K562 (cell line): Measurements from ENCODE around the gene MMP15. TPM values are rescaled to one million over a fixed set of nuclear protein-coding genes. Genes with fewer than 3 reads are reported as not detected.

Experiments used
- ATAC-seq: fragments of 200-7000 bp; cut with Tn5 transposase; 3 replicates; pipeline ENCODE4 v1.9.1; 2020; ENCODE audit warnings: moderate library complexity
- BruUV-seq: library from RNA; stranded (reverse); fragments of 400-500 nt; replicated peaks from 2 replicates; lab custom pipeline; 2021; lab: Mats Ljungman, UMichigan
- CTCF ChIA-PET: fragments of 300-600 bp; formaldehyde crosslinking; extraction: SDS; loops from one replicate; lab custom pipeline; 2021; ENCODE audit warnings: low intra/inter-chr PET ratio; lab: Yijun Ruan, JAX
- POLR2A ChIA-PET: fragments of 300-600, 350-650 bp; sonication (Branson Sonifier 250); formaldehyde crosslinking; extraction: SDS; loops from one replicate; lab custom pipeline; 2021; ENCODE audit warnings: antibody characterized with exemption, inconsistent platforms; lab: Yijun Ruan, JAX
- DNase-seq, 4 experiments: peaks; one replicate each; pipeline versions ENCODE4 v3.0.0 to v3.0.0-alpha.2; 2011 to 2018; ENCODE audit warnings: low spot score in 3 of 4, mixed read lengths in 3 of 4; ENCODE audit errors: extremely low read depth in 1 of 4
- FAIRE-seq: peaks from 2 replicates; lab custom pipeline; 2011; peaks lifted over from hg19 to GRCh38; lab: Jason Lieb, UNC
- H2AFZ ChIP-seq: 2 replicates; pipeline ENCODE4 v1.6.0; 2011; ENCODE audit warnings: low read depth, low read length, control low read depth, inconsistent platforms
- H3K27ac ChIP-seq: fragments of 200-600 bp; 3 replicates; pipeline ENCODE4 v1.8.0; 2011; ENCODE audit warnings: low read depth, mild to moderate bottlenecking, control low read depth, inconsistent platforms, low read length, moderate library complexity, mixed read lengths; ENCODE audit errors: extremely low read depth
- H3K27me3 ChIP-seq, 2 experiments: fragments of 300-600 bp in 1 of 2; 2 replicates in 1 of 2; 3 replicates in 1 of 2; pipeline versions ENCODE4 v1.6.0 to v1.8.0; 2011; ENCODE audit warnings: inconsistent platforms in 2 of 2, low read length in 2 of 2, mild to moderate bottlenecking in 1 of 2, mixed read lengths in 1 of 2, moderate library complexity in 1 of 2; ENCODE audit not compliant: control insufficient read depth in 2 of 2, insufficient read depth in 2 of 2
- H3K36me3 ChIP-seq: fragments of 300-600 bp; 3 replicates; pipeline ENCODE4 v1.8.0; 2011; ENCODE audit warnings: mild to moderate bottlenecking, low read length, inconsistent platforms; ENCODE audit not compliant: control insufficient read depth, insufficient read depth
- H3K4me1 ChIP-seq, 2 experiments: fragments of 200-600 bp in 1 of 2; replicated peaks in 1 of 2; 2 replicates in 1 of 2; 3 replicates in 1 of 2; pipeline versions ENCODE4 v1.5.1 to v1.8.0; 2011; ENCODE audit warnings: inconsistent platforms in 2 of 2, low read length in 2 of 2, mild to moderate bottlenecking in 1 of 2, mixed read lengths in 1 of 2, moderate library complexity in 1 of 2; ENCODE audit not compliant: control insufficient read depth in 2 of 2, insufficient read depth in 2 of 2
- H3K4me2 ChIP-seq: 2 replicates; pipeline ENCODE4 v1.6.1; 2011; ENCODE audit warnings: low read length, control low read depth, inconsistent platforms, mixed read lengths; ENCODE audit not compliant: insufficient read depth
- H3K4me3 ChIP-seq: fragments of 200-600 bp; sonication (generic), shearing (Covaris generic); 2 replicates; pipeline ENCODE4 v1.5.1; 2016; ENCODE audit warnings: control low read depth, inconsistent platforms
- H3K79me2 ChIP-seq: fragments of 200-600 bp; 3 replicates; pipeline ENCODE4 v1.8.0; 2011; ENCODE audit warnings: low read length, inconsistent platforms; ENCODE audit not compliant: control insufficient read depth, insufficient read depth
- H3K9ac ChIP-seq, 2 experiments: 2 replicates each; pipeline versions ENCODE4 v1.6.0 to v1.6.1; 2011; ENCODE audit warnings: low read depth in 2 of 2, low read length in 2 of 2, control low read depth in 1 of 2, inconsistent platforms in 1 of 2, mild to moderate bottlenecking in 1 of 2, mixed read lengths in 1 of 2; ENCODE audit not compliant: insufficient read depth in 1 of 2
- H3K9me1 ChIP-seq: one replicate; pipeline ENCODE4 v1.6.0; 2011; ENCODE audit warnings: inconsistent platforms, mild to moderate bottlenecking, low read length, moderate library complexity; ENCODE audit not compliant: control insufficient read depth, insufficient read depth
- H3K9me3 ChIP-seq: replicated peaks from 2 replicates; pipeline ENCODE4 v1.5.1; 2011; ENCODE audit warnings: low read depth, low read length, inconsistent platforms; ENCODE audit not compliant: control insufficient read depth, insufficient read depth
- H4K20me1 ChIP-seq: replicated peaks from 2 replicates; pipeline ENCODE4 v1.6.1; 2011; ENCODE audit warnings: low read length, inconsistent platforms, mixed read lengths; ENCODE audit not compliant: control insufficient read depth, insufficient read depth
- GTF2E2 ChIP-seq: fragments of 200-800 bp; sonication (Bioruptor generic); IDR thresholded peaks from 2 replicates; pipeline ENCODE4 v1.6.1; 2016; ENCODE audit warnings: missing genetic modification characterization, missing compliant biosample characterization
- HDAC1 ChIP-seq, 2 experiments: fragments of 450-650 bp; IDR thresholded peaks; 2 replicates each; pipeline ENCODE4 v1.6.1; 2016 to 2017; ENCODE audit warnings: inconsistent platforms in 1 of 2, mild to moderate bottlenecking in 1 of 2, moderate library complexity in 1 of 2
- HDAC2 ChIP-seq: fragments of 450-650 bp; IDR thresholded peaks from 2 replicates; pipeline ENCODE4 v1.6.1; 2016; ENCODE audit warnings: mild to moderate bottlenecking
- KAT7 ChIP-seq: sonication (generic); formaldehyde crosslinking; IDR thresholded peaks from 2 replicates; pipeline ENCODE4 v1.8.0; 2022; ENCODE audit warnings: missing genetic modification reagents, mild to moderate bottlenecking, borderline replicate concordance
- KLF6 ChIP-seq: fragments of 250-450 bp; sonication (Bioruptor Pico); IDR thresholded peaks from 2 replicates; pipeline ENCODE4 v1.4.0; 2020; ENCODE audit warnings: mild to moderate bottlenecking, moderate library complexity, borderline replicate concordance
- L3MBTL2 ChIP-seq: fragments of 450-650 bp; IDR thresholded peaks from 2 replicates; pipeline ENCODE4 v1.6.1; 2016; ENCODE audit warnings: mild to moderate bottlenecking, moderate library complexity
- NUFIP1 ChIP-seq: fragments of 450-650 bp; IDR thresholded peaks from 2 replicates; pipeline ENCODE4 v1.6.1; 2018; ENCODE audit not compliant: partially characterized antibody
- PHF8 ChIP-seq: fragments of 200-600 bp; sonication (generic); IDR thresholded peaks from 2 replicates; pipeline ENCODE4 v1.6.1; 2012; ENCODE audit warnings: mixed run types, mild to moderate bottlenecking, inconsistent platforms, low read length, moderate library complexity, borderline replicate concordance
- PTBP1 ChIP-seq: fragments of 200-400 bp; formaldehyde crosslinking; IDR thresholded peaks from 2 replicates; pipeline ENCODE4 v1.6.1; 2017; ENCODE audit warnings: low read depth, low read length
- RBM34 ChIP-seq: fragments of 200-400 bp; formaldehyde crosslinking; IDR thresholded peaks from 2 replicates; pipeline ENCODE4 v1.6.1; 2018; ENCODE audit warnings: low read length, borderline replicate concordance; ENCODE audit not compliant: insufficient read depth
- SMAD3 ChIP-seq: fragments of 450-650 bp; formaldehyde crosslinking; conservative IDR thresholded peaks from 2 replicates; pipeline ENCODE4 v1.4.0; 2020; ENCODE audit warnings: mild to moderate bottlenecking
- USF2 ChIP-seq: sonication (generic); formaldehyde crosslinking; IDR thresholded peaks from 2 replicates; pipeline ENCODE4 v1.5.0; 2020; ENCODE audit warnings: missing genetic modification reagents
- ZC3H11A ChIP-seq: IDR thresholded peaks from 2 replicates; pipeline ENCODE4 v1.6.1; 2012; ENCODE audit warnings: low read depth, low read length, improper control_type of control experiment
- ZKSCAN3 ChIP-seq: fragments of 250-450 bp; sonication (Bioruptor Pico); IDR thresholded peaks from 2 replicates; pipeline ENCODE4 v1.4.0; 2020
- ZNF408 ChIP-seq: fragments of 250-450 bp; sonication (Bioruptor Pico); IDR thresholded peaks from 2 replicates; pipeline ENCODE4 v1.4.0; 2020; ENCODE audit warnings: low read depth, mild to moderate bottlenecking, moderate library complexity
- ZNF507 ChIP-seq: conservative IDR thresholded peaks from 2 replicates; pipeline ENCODE4 v1.6.1; 2017; ENCODE audit warnings: missing genetic modification characterization, missing compliant biosample characterization
- WGBS: fragments of 100-300 bp; shearing (Covaris generic); methylation state at CpG from one replicate; pipeline ENCODE4 v1.1.6; 2016; ENCODE audit warnings: low coverage, mixed read lengths; ENCODE audit not compliant: insufficient coverage; ENCODE audit errors: missing lambda C conversion rate; 5-methylcytosine and 5-hydroxymethylcytosine counted together
- in situ Hi-C: fragments of 300-500 bp; cut with MboI; formaldehyde crosslinking; loops from 4 replicates; pipeline ENCODE4 v1.15.0; 2018; ENCODE audit warnings: inconsistent platforms, mixed read lengths
- intact Hi-C: fragments of 100-400 bp; cut with micrococcal nuclease; formaldehyde crosslinking; loops from 2 replicates; pipeline ENCODE4 v1.14.2; 2022
- polyA plus RNA-seq, 8 experiments: library from polyadenylated mRNA; depleted of rRNA in 4 of 8; stranded (reverse) in 5 of 8; unstranded in 3 of 8; fragments of >200 nt; fragmentation: Nextera tagmentation in 2 of 8; fragmentation: Illumina TruSeq in 1 of 8; extraction: Ambion mirVana in 2 of 8; extraction: Trizol in 1 of 8; gene quantifications; 2 replicates each; pipeline versions ENCODE4 v1.2.1 to v1.2.3, GENCODE V29; 2011 to 2014; ENCODE audit warnings: inconsistent platforms in 1 of 8, missing spikeins in 1 of 8
- total RNA-seq, 7 experiments: library from RNA; depleted of rRNA in 6 of 7; stranded (reverse); fragments of >200 nt in 6 of 7; fragmentation: Illumina TruSeq in 2 of 7; extraction: Trizol in 2 of 7; gene quantifications; 2 replicates each; pipeline versions ENCODE4 v1.2.1 to v1.2.3, GENCODE V29; 2011 to 2021; ENCODE audit warnings: low replicate concordance in 1 of 7
- TF ChIP-seq, protein P1 (sequence below): fragments of 450-650 bp; formaldehyde crosslinking; conservative IDR thresholded peaks from 2 replicates; pipeline ENCODE4 v1.4.0; 2022; ENCODE audit warnings: mild to moderate bottlenecking, missing genetic modification characterization
- TF ChIP-seq, protein P2 (sequence below): sonication (generic); formaldehyde crosslinking; IDR thresholded peaks from 2 replicates; pipeline ENCODE4 v1.8.0; 2022; ENCODE audit warnings: missing genetic modification reagents, mild to moderate bottlenecking, borderline replicate concordance

MMP15 gene
- total and polyA plus RNA-seq, 9 of the 15 experiments (the other 6 are each of a cell fraction or from before 2014, with no cell fraction given) = 0.01 to 20.4 (median 5.5) TPM

GRCh38 chr16:58026139-58026704 is 668 bp downstream of the MMP15 start:
- WGBS = under 1% methylated on average over 45 of the region's 65 CpGs
- H2AFZ ChIP-seq = peak overlapping the region; percentile 98
- DNase-seq (peak; percentile 51 to 59 (median 55)), FAIRE-seq (no peak), ATAC-seq (peak; percentile 61)
- no TSS peak for BruUV-seq
- no peaks in the 10 kb centered on the region for H3K9me3 ChIP-seq
- ChIA-PET CTCF (no interaction called here), POLR2A (no interaction called here)
- H3K36me3 ChIP-seq = no peaks in the 10 kb centered on the region
- peak overlapping the region; percentile 71; the same call in 2 of the 3 replicates for H3K27ac ChIP-seq
- H4K20me1 ChIP-seq = no peaks in the 10 kb centered on the region
- H3K4me2 ChIP-seq = peak overlapping the region; percentile 81
- no peaks in the 10 kb centered on the region for H3K27me3 ChIP-seq
- intact Hi-C loops = loop anchor here (10.0 kb wide), 2 partner anchors 169 to 729 kb away; partner anchors contain the start of gene CSNK2A2
- H3K4me1 ChIP-seq = peaks cover 12 to 54% of the 10 kb centered on the region in 2 experiments; a peak in 4 of 5 replicates
- H3K9me1 ChIP-seq = no peaks in the 10 kb centered on the region
- peak overlapping the region; percentile 70 to 90 for H3K9ac ChIP-seq
- H3K79me2 ChIP-seq = peaks cover 17% of the 10 kb centered on the region; the same call in 2 of the 3 replicates
- H3K4me3 ChIP-seq = peak overlapping the region; percentile 79
- in situ Hi-C loops = no loop called here
- TF ChIP-seq SMAD3 (CRISPR knock-in tag) (no peak), PHF8 (no peak), PTBP1 (no peak), KLF6 (CRISPR knock-in tag) (no peak), USF2 (CRISPR knock-in tag) (no peak), GTF2E2 (tag) (no peak), KAT7 (CRISPR knock-in tag) (0 out of 2 replicates have a peak, but pooled peaks have one; percentile 60), HDAC2 (no peak), ZKSCAN3 (no peak), ZNF507 (tag) (no peak), ZNF408 (CRISPR knock-in tag) (no peak), NUFIP1 (no peak), ZC3H11A (no peak), RBM34 (0 out of 2 replicates have a peak, but pooled peaks have one; percentile 5), HDAC1 (IDR thresholded peaks at IDR 0.05) (no peak), L3MBTL2 (peak; percentile 29)
- TF ChIP-seq, protein P1, sequence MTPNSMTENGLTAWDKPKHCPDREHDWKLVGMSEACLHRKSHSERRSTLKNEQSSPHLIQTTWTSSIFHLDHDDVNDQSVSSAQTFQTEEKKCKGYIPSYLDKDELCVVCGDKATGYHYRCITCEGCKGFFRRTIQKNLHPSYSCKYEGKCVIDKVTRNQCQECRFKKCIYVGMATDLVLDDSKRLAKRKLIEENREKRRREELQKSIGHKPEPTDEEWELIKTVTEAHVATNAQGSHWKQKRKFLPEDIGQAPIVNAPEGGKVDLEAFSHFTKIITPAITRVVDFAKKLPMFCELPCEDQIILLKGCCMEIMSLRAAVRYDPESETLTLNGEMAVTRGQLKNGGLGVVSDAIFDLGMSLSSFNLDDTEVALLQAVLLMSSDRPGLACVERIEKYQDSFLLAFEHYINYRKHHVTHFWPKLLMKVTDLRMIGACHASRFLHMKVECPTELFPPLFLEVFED (CRISPR knock-in tag) = no peak
- TF ChIP-seq, protein P2, sequence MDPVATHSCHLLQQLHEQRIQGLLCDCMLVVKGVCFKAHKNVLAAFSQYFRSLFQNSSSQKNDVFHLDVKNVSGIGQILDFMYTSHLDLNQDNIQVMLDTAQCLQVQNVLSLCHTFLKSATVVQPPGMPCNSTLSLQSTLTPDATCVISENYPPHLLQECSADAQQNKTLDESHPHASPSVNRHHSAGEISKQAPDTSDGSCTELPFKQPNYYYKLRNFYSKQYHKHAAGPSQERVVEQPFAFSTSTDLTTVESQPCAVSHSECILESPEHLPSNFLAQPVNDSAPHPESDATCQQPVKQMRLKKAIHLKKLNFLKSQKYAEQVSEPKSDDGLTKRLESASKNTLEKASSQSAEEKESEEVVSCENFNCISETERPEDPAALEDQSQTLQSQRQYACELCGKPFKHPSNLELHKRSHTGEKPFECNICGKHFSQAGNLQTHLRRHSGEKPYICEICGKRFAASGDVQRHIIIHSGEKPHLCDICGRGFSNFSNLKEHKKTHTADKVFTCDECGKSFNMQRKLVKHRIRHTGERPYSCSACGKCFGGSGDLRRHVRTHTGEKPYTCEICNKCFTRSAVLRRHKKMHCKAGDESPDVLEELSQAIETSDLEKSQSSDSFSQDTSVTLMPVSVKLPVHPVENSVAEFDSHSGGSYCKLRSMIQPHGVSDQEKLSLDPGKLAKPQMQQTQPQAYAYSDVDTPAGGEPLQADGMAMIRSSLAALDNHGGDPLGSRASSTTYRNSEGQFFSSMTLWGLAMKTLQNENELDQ = no peak
